Gastrocnemius medialis (tissue), 4 donors: ENCODE results near the gene SLC39A13. TPM values are rescaled to one million over a fixed set of nuclear protein-coding genes. Genes with fewer than 3 reads are reported as not detected.
A peak's percentile ranks its signal among the peaks of the same experiment; 100 is the strongest.

Experiments
- ATAC-seq, 2 donors: fragments of 150-250 bp; one replicate each; pipeline ENCODE4 v1.9.1; 2016
- DNase-seq, 2 donors: peaks; one replicate each; pipeline ENCODE4 v3.0.0-alpha.2; 2019
- H3K27ac ChIP-seq, 4 donors: fragments of 200-600 bp; sonication (generic); 1 replicate in 1 of 4; 2 replicates in 3 of 4; pipeline ENCODE4 v1.5.1; 2016 to 2018; ENCODE audit warnings: mild to moderate bottlenecking in 2 of 4, moderate library complexity in 1 of 4
- H3K27me3 ChIP-seq, 3 donors: fragments of 200-600 bp; sonication (generic) in 2 of 3; 1 replicate in 1 of 3; 2 replicates in 2 of 3; pipeline versions ENCODE4 v1.5.1 to v1.6.0; 2016 to 2019; ENCODE audit warnings: mild to moderate bottlenecking in 1 of 3, moderate library complexity in 1 of 3
- H3K36me3 ChIP-seq, 2 donors: fragments of 200-600 bp; sonication (generic) in 1 of 2; one replicate each; pipeline ENCODE4 v1.5.1; 2017 to 2018
- H3K4me1 ChIP-seq, 2 donors: fragments of 200-600 bp; sonication (generic) in 1 of 2; one replicate each; pipeline ENCODE4 v1.5.1; 2016 to 2017; ENCODE audit warnings: mild to moderate bottlenecking in 2 of 2
- H3K4me3 ChIP-seq, 4 donors: fragments of 200-600 bp; sonication (generic) in 3 of 4; 1 replicate in 1 of 4; 2 replicates in 3 of 4; pipeline ENCODE4 v1.5.1; 2016 to 2019; ENCODE audit warnings: mild to moderate bottlenecking in 2 of 4
- H3K9me3 ChIP-seq, 3 donors: fragments of 200-600 bp; sonication (generic) in 2 of 3; 1 replicate in 1 of 3; 2 replicates in 2 of 3; pipeline ENCODE4 v1.5.1; 2016 to 2019
- POLR2A ChIP-seq, 2 donors: fragments of 450-650 bp; IDR thresholded peaks; one replicate each; pipeline ENCODE4 v1.6.1; 2017; ENCODE audit warnings: antibody characterized with exemption in 2 of 2, mild to moderate bottlenecking in 2 of 2, moderate library complexity in 2 of 2
- in situ Hi-C, 4 donors: fragments of 200-750 bp; cut with MboI; loops; one replicate each; pipeline versions ENCODE4 v1.15.0 to v1.8.0; 2017; ENCODE audit warnings: low sequenced_read_pairs in 4 of 4
- intact Hi-C: fragments of 100-400 bp; cut with DNase I; formaldehyde crosslinking; loops from one replicate; pipeline ENCODE4 v1.15.1; 2023; ENCODE audit warnings: low total_unique reads
- total RNA-seq, 4 donors: library from RNA; depleted of rRNA; stranded (reverse); fragments of >200 nt; gene quantifications; one replicate each; pipeline versions ENCODE4 v1.1.0 to v1.2.3, GENCODE V29; 2016
- TF ChIP-seq, protein P1 (sequence below), 5 experiments: fragments of 450-650 bp in 3 of 5; fragments of 200-600 bp in 2 of 5; sonication (generic) in 2 of 5; IDR thresholded peaks in 4 of 5; conservative IDR thresholded peaks in 1 of 5; 1 replicate in 4 of 5; 2 replicates in 1 of 5; pipeline ENCODE4 v1.5.1; 2016 to 2019; ENCODE audit warnings: antibody characterized with exemption in 5 of 5, mild to moderate bottlenecking in 3 of 5, moderate library complexity in 3 of 5

SLC39A13 gene
- total RNA-seq, 4 donors from 2014 or later = 16.8 to 48.9 (median 25.6) TPM

DNA sequence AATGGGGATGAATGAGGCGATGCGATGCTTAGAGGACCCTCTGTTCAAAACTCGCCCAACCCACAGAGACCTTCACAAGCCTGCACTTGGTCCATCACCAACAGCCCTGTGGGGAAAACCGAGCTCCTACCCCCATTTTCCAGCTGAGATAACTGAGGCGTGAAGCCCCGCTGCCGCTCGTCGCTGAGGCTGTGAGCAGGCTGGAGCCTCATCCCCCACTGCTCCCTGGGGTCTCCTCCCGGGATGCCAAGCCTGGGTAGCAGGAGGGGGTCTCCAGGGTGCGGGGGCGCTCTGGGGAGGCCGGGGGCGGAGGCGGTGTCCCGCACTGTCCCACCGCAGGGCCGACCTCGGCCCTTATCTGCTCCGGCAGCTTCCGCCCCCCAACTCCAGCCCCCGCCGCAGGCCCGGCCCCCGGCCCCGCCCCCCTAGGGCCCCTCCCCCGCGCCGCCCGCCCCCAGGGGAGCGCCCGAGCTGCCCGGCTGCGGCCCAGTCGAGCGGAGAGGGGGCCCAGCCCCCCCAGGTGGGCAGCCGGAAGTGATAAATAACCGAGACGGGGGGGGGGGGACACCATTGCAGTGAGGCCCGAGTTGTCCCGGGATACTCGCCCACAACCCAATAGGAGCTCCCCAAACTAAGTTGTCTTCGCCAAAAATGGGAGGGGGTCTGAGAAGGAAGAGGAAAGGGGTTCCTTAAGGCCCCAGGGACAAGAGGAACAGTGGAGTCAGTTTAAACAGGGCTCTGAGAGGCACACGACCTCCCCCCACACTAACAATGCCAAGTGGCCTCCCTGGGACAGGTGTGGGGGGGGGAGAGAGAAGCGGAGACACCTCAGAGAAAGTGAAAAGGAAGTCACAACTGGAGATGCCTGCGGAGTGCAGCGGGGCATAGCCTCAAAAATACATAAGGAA lies 8.3 kb upstream of the SLC39A13 start:
- in situ Hi-C loops = loop anchor here in 1 of 4 donors (5.0 kb wide), 1 partner anchor 33 kb away; no protein-coding TSS in a partner anchor
- Histone ChIP-seq H3K27me3 (no peaks in the 10 kb centered on the region), H3K4me3 (peak overlapping the region; percentile 45 to 57 (median 52)), H3K9me3 (no peaks in the 10 kb centered on the region), H3K4me1 (peaks cover 0 to 2% of the 10 kb centered on the region in 2 donors), H3K36me3 (no peaks in the 10 kb centered on the region), H3K27ac (peak overlapping the region; percentile 58 to 68 (median 62))
- TF ChIP-seq, protein P1, sequence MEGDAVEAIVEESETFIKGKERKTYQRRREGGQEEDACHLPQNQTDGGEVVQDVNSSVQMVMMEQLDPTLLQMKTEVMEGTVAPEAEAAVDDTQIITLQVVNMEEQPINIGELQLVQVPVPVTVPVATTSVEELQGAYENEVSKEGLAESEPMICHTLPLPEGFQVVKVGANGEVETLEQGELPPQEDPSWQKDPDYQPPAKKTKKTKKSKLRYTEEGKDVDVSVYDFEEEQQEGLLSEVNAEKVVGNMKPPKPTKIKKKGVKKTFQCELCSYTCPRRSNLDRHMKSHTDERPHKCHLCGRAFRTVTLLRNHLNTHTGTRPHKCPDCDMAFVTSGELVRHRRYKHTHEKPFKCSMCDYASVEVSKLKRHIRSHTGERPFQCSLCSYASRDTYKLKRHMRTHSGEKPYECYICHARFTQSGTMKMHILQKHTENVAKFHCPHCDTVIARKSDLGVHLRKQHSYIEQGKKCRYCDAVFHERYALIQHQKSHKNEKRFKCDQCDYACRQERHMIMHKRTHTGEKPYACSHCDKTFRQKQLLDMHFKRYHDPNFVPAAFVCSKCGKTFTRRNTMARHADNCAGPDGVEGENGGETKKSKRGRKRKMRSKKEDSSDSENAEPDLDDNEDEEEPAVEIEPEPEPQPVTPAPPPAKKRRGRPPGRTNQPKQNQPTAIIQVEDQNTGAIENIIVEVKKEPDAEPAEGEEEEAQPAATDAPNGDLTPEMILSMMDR (IDR thresholded peaks at IDR 0.05 in 4 of 5, conservative IDR thresholded peaks at IDR 0.05 in 1 of 5) = no peak
- peak in 1 of 2 donors; percentile 36 for TF ChIP-seq POLR2A (IDR thresholded peaks at IDR 0.05)
- no peak for DNase-seq
- intact Hi-C loops = no loop called here
- no peak for ATAC-seq

DNA sequence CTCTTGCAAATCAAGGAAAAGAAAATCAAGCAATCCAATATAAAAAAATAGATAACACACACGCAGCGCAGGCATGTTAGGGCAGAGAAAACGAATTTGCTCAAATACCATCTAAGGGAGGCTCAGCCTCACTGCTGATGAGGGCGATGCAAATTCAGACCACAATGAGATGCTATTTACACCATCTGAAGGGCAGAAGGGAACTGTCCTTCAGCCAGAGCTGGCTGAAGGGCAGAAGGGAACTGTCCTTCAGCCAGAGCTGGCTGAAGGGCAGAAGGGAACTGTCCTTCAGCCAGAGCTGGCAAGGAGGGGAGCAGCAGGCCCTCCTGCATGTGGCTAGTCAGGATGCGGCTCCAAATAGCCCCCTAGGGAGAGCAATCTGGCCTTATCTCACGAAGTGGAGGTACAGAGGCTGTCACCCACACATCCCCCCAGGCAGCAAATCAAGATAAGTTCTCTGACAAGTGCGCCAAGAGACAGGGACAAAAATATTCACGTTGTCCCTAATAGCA lies 7.6 kb upstream of the SLC39A13 start:
- H3K4me1 ChIP-seq = no peaks in the 10 kb centered on the region
- H3K27me3 ChIP-seq = no peaks in the 10 kb centered on the region
- peak overlapping the region; percentile 58 to 68 (median 62) for H3K27ac ChIP-seq
- in situ Hi-C loops = loop anchor here in 1 of 4 donors (5.0 kb wide), 1 partner anchor 34 kb away; no protein-coding TSS in a partner anchor
- peak in 1 of 2 donors; percentile 11 for DNase-seq
- intact Hi-C loops = no loop called here
- peak overlapping the region; percentile 45 to 57 (median 52) for H3K4me3 ChIP-seq
- no peaks in the 10 kb centered on the region for H3K36me3 ChIP-seq
- ATAC-seq = peak; percentile 46 to 60
- no peaks in the 10 kb centered on the region for H3K9me3 ChIP-seq
- no peak for TF ChIP-seq POLR2A (IDR thresholded peaks at IDR 0.05)
- TF ChIP-seq, protein P1 (IDR thresholded peaks at IDR 0.05 in 4 of 5, conservative IDR thresholded peaks at IDR 0.05 in 1 of 5) = no peak

DNA sequence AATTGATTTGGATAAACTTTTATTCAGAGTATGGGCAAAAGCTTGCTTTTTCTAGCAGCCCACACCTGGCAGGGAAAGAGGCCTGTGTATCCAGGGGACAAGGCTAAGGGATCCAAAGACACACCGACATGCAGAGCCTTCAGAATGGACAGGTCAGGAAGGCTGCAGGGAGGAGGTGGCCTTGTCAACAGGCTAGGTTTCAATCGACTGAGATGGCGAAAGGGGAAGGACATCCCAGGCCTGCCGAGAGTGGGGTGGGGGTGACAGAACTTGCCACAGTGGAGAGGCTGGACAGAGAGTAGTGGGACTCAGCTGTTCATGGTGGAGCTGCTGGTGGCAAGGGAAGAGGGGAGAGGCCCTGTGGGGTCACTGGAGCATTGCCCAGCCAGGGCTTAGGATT lies 5.3 kb upstream of the SLC39A13 start:
- Histone ChIP-seq H3K27me3 (no peaks in the 10 kb centered on the region), H3K27ac (no peak overlapping the region), H3K4me1 (peaks cover 11 to 13% of the 10 kb centered on the region in 2 donors), H3K36me3 (no peaks in the 10 kb centered on the region), H3K4me3 (no peak overlapping the region), H3K9me3 (no peaks in the 10 kb centered on the region)
- in situ Hi-C loops = loop anchor here in 1 of 4 donors (5.0 kb wide), 1 partner anchor 36 kb away; no protein-coding TSS in a partner anchor
- intact Hi-C loops = no loop called here
- ATAC-seq (no peak), DNase-seq (no peak)
- TF ChIP-seq, protein P1 (IDR thresholded peaks at IDR 0.05 in 4 of 5, conservative IDR thresholded peaks at IDR 0.05 in 1 of 5) = no peak
- TF ChIP-seq POLR2A (IDR thresholded peaks at IDR 0.05) = no peak

DNA sequence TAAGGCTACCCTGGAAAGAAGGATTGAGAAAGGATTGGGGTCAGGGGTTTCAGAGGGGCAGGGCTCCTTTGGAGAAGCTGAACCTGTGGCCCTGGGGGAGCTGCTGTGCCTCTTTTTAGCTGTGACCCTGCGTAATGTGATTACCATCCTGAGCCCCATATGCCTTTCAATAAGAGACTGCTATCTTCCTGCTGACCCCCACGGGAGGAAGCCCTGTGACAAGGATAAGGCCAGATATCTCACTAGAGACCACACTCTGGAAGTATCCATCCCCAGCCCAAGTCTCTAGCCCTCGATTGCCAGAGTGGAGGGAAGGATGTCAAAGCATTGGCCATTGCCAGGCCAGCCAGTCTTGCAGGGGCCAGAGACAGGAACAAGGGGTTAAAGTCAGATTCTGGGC lies 4.8 kb upstream of the SLC39A13 start:
- H3K36me3 ChIP-seq = no peaks in the 10 kb centered on the region
- no peaks in the 10 kb centered on the region for H3K9me3 ChIP-seq
- TF ChIP-seq, protein P1 (IDR thresholded peaks at IDR 0.05 in 4 of 5, conservative IDR thresholded peaks at IDR 0.05 in 1 of 5) = no peak
- TF ChIP-seq POLR2A (IDR thresholded peaks at IDR 0.05) = no peak
- ATAC-seq = no peak
- intact Hi-C loops = no loop called here
- H3K4me1 ChIP-seq = peaks cover 11 to 13% of the 10 kb centered on the region in 2 donors
- H3K27ac ChIP-seq = no peak overlapping the region
- in situ Hi-C loops = loop anchor here in 1 of 4 donors (5.0 kb wide), 1 partner anchor 36 kb away; no protein-coding TSS in a partner anchor
- no peak for DNase-seq
- H3K4me3 ChIP-seq = no peak overlapping the region
- H3K27me3 ChIP-seq = no peaks in the 10 kb centered on the region
